ENCODE measurements around the gene BTBD9.
"Not testable (repeated sequence)": the region's sequence is repeated elsewhere in the genome, so short reads cannot be mapped to it uniquely, and the experiment has no call there.

BTBD9 gene

GRCh38 chr6:38649744-38650143 is 10.0 kb upstream of the BTBD9 start:
- no peak for DNase-seq (ENCODE audit: low read depth in 3 of 3)

- DNase-seq (ENCODE audit: low read depth in 3 of 3), result no peak
Measured at GRCh38 chr6:38648629-38649028, 8.9 kb upstream of the BTBD9 start.

- no peak for DNase-seq (ENCODE audit: low read depth in 3 of 3)
Measured at GRCh38 chr6:38646166-38646878, 6.6 kb upstream of the BTBD9 start.

GRCh38 chr6:38644951-38645350 is 5.2 kb upstream of the BTBD9 start:
- DNase-seq (ENCODE audit: low read depth in 3 of 3), result no peak

- DNase-seq (ENCODE audit: low read depth in 3 of 3), result no peak
Measured at GRCh38 chr6:38640216-38640909, 634 bp upstream of the BTBD9 start.

- DNase-seq (ENCODE audit: low read depth in 3 of 3), result peak; percentile 35 to 51 (median 42)
Measured at GRCh38 chr6:38638941-38639497, 710 bp downstream of the BTBD9 start.

- no peak for DNase-seq (ENCODE audit: low read depth in 3 of 3)
Measured at GRCh38 chr6:38637756-38638155, 2.0 kb downstream of the BTBD9 start.

- no peak for DNase-seq (ENCODE audit: low read depth in 3 of 3)
Measured at GRCh38 chr6:38636027-38636426, 3.7 kb downstream of the BTBD9 start.

GRCh38 chr6:38634518-38634917 is 5.2 kb downstream of the BTBD9 start:
- no peak for DNase-seq (ENCODE audit: low read depth in 3 of 3)

- DNase-seq (ENCODE audit: low read depth in 3 of 3), result no peak
Measured at GRCh38 chr6:38632490-38632889, 7.2 kb downstream of the BTBD9 start.

GRCh38 chr6:38631186-38631783 is 8.4 kb downstream of the BTBD9 start:
- no peak for DNase-seq (ENCODE audit: low read depth in 3 of 3)

GRCh38 chr6:38625217-38625616 is 14.5 kb downstream of the BTBD9 start:
- DNase-seq (ENCODE audit: low read depth in 3 of 3), result no peak

- DNase-seq (ENCODE audit: low read depth in 3 of 3), result not testable (repeated sequence)
Measured at GRCh38 chr6:38619342-38619741, 20.4 kb downstream of the BTBD9 start.

GRCh38 chr6:38618301-38618700 is 21.4 kb downstream of the BTBD9 start:
- DNase-seq (ENCODE audit: low read depth in 3 of 3), result not testable (repeated sequence)

GRCh38 chr6:38617856-38618255 is 21.9 kb downstream of the BTBD9 start:
- no peak for DNase-seq (ENCODE audit: low read depth in 3 of 3)

GRCh38 chr6:38612143-38612965 is 27.4 kb downstream of the BTBD9 start:
- DNase-seq (ENCODE audit: low read depth in 3 of 3), result no peak

- DNase-seq (ENCODE audit: low read depth in 3 of 3), result no peak
Measured at GRCh38 chr6:38610050-38610625, 29.6 kb downstream of the BTBD9 start.

GRCh38 chr6:38604700-38605099 is 35.0 kb downstream of the BTBD9 start:
- DNase-seq (ENCODE audit: low read depth in 3 of 3), result no peak

- no peak for DNase-seq (ENCODE audit: low read depth in 3 of 3)
Measured at GRCh38 chr6:38603966-38604365, 35.8 kb downstream of the BTBD9 start.

GRCh38 chr6:38603496-38603895 is 36.2 kb downstream of the BTBD9 start:
- no peak for DNase-seq (ENCODE audit: low read depth in 3 of 3)

- no peak for DNase-seq (ENCODE audit: low read depth in 3 of 3)
Measured at GRCh38 chr6:38599966-38600550, 39.7 kb downstream of the BTBD9 start.
